HL-60/S4 treated with retinoic acid at 250 ng/mL for 4 days and 3 days (cell line): Measurements from ENCODE around the gene MPL.
"Not testable (repeated sequence)": the region's sequence is repeated elsewhere in the genome, so short reads cannot be mapped to it uniquely, and the experiment has no call there.

Experiments used
- in situ Hi-C: fragments of 300-500 bp; cut with MboI; formaldehyde crosslinking; loops from 2 replicates; pipeline ENCODE4 v1.7.0; 2022; ENCODE audit warnings: low sequenced_read_pairs

MPL gene

GRCh38 chr1:43370564-43370963 lies 32.9 kb downstream of the MPL start:
- in situ Hi-C loops = no loop called here

- in situ Hi-C loops = no loop called here
Observed at GRCh38 chr1:43372172-43372571, 34.6 kb downstream of the MPL start.

- in situ Hi-C loops = no loop called here
Observed at GRCh38 chr1:43373066-43373940, 35.7 kb downstream of the MPL start.

GRCh38 chr1:43376723-43377235 lies 39.2 kb downstream of the MPL start:
- in situ Hi-C loops = no loop called here

GRCh38 chr1:43377831-43378230 lies 40.2 kb downstream of the MPL start:
- in situ Hi-C loops = no loop called here

GRCh38 chr1:43379476-43379875 lies 41.9 kb downstream of the MPL start:
- in situ Hi-C loops = no loop called here

- in situ Hi-C loops = no loop called here
Observed at GRCh38 chr1:43381612-43382011, 44.0 kb downstream of the MPL start.

GRCh38 chr1:43382027-43382779 lies 44.6 kb downstream of the MPL start:
- in situ Hi-C loops = no loop called here

GRCh38 chr1:43383449-43383848 lies 45.8 kb downstream of the MPL start:
- in situ Hi-C loops = no loop called here

- in situ Hi-C loops = no loop called here
Observed at GRCh38 chr1:43386676-43387075, 49.1 kb downstream of the MPL start.

GRCh38 chr1:43387976-43388599 lies 50.5 kb downstream of the MPL start:
- in situ Hi-C loops = no loop called here

GRCh38 chr1:43388613-43389012 lies 51.0 kb downstream of the MPL start:
- in situ Hi-C loops = no loop called here

GRCh38 chr1:43389326-43390313 lies 52.0 kb downstream of the MPL start, which contains the start of the genes MED8 and SZT2:
TSS of gene MED8 (minus strand) at chr1:43389800. CDS start at chr1:43389764, 36 bp downstream.
TSS of gene SZT2 (plus strand) at chr1:43389899. CDS start at chr1:43389969, 70 bp downstream.
- in situ Hi-C loops = no loop called here

- in situ Hi-C loops = no loop called here
Observed at GRCh38 chr1:43392702-43393101, 55.1 kb downstream of the MPL start.

- in situ Hi-C loops = no loop called here
Observed at GRCh38 chr1:43395523-43395922, 57.9 kb downstream of the MPL start.

GRCh38 chr1:43396059-43396458 lies 58.4 kb downstream of the MPL start:
- in situ Hi-C loops = no loop called here

- in situ Hi-C loops = no loop called here
Observed at GRCh38 chr1:43398227-43398626, 60.6 kb downstream of the MPL start.

- in situ Hi-C loops = not testable (repeated sequence)
Observed at GRCh38 chr1:43400441-43400840, 62.8 kb downstream of the MPL start.

- in situ Hi-C loops = no loop called here
Observed at GRCh38 chr1:43402089-43402865, 64.7 kb downstream of the MPL start.
